Amniotic stem cell (primary cell): Measurements from ENCODE around the gene KHDC4.

ENCODE experiments used
- DNase-seq: peaks from one replicate; lab custom pipeline; 2025; lab: John Stamatoyannopoulos, UW

KHDC4 gene

GRCh38 chr1:155969377-155969791 lies 35.2 kb upstream of the KHDC4 start:
- DNase-seq: no peak

- DNase-seq: no peak
Observed at GRCh38 chr1:155968670-155969069, 34.5 kb upstream of the KHDC4 start.

GRCh38 chr1:155968051-155968400 lies 33.8 kb upstream of the KHDC4 start:
- DNase-seq: no peak

- no peak for DNase-seq
Observed at GRCh38 chr1:155967341-155968050, 33.3 kb upstream of the KHDC4 start.

- DNase-seq: no peak
Observed at GRCh38 chr1:155966750-155967149, 32.5 kb upstream of the KHDC4 start.

GRCh38 chr1:155966135-155966534 lies 31.9 kb upstream of the KHDC4 start:
- no peak for DNase-seq

- DNase-seq: no peak
Observed at GRCh38 chr1:155964193-155964592, 30.0 kb upstream of the KHDC4 start.

GRCh38 chr1:155962599-155963211 lies 28.5 kb upstream of the KHDC4 start:
- DNase-seq: no peak

GRCh38 chr1:155961937-155962336 lies 27.7 kb upstream of the KHDC4 start:
- DNase-seq: peak; percentile 85

- DNase-seq: no peak
Observed at GRCh38 chr1:155960081-155960745, 26.0 kb upstream of the KHDC4 start.

GRCh38 chr1:155957411-155957915 lies 23.2 kb upstream of the KHDC4 start:
- no peak for DNase-seq

- no peak for DNase-seq
Observed at GRCh38 chr1:155954645-155955044, 20.4 kb upstream of the KHDC4 start.

GRCh38 chr1:155952505-155952890 lies 18.3 kb upstream of the KHDC4 start:
- no peak for DNase-seq

- no peak for DNase-seq
Observed at GRCh38 chr1:155951753-155952504, 17.7 kb upstream of the KHDC4 start.

GRCh38 chr1:155950829-155951228 lies 16.6 kb upstream of the KHDC4 start:
- no peak for DNase-seq

GRCh38 chr1:155947741-155948140 lies 13.5 kb upstream of the KHDC4 start:
- no peak for DNase-seq

GRCh38 chr1:155947292-155947691 lies 13.1 kb upstream of the KHDC4 start:
- DNase-seq: no peak

- no peak for DNase-seq
Observed at GRCh38 chr1:155946633-155947219, 12.5 kb upstream of the KHDC4 start.

- no peak for DNase-seq
Observed at GRCh38 chr1:155944444-155944799, 10.2 kb upstream of the KHDC4 start.

GRCh38 chr1:155942578-155943141 lies 8.4 kb upstream of the KHDC4 start:
- DNase-seq: no peak

GRCh38 chr1:155941845-155942531 lies 7.8 kb upstream of the KHDC4 start:
- DNase-seq: no peak
